ENCODE measurements around the gene MYT1.

DNA sequence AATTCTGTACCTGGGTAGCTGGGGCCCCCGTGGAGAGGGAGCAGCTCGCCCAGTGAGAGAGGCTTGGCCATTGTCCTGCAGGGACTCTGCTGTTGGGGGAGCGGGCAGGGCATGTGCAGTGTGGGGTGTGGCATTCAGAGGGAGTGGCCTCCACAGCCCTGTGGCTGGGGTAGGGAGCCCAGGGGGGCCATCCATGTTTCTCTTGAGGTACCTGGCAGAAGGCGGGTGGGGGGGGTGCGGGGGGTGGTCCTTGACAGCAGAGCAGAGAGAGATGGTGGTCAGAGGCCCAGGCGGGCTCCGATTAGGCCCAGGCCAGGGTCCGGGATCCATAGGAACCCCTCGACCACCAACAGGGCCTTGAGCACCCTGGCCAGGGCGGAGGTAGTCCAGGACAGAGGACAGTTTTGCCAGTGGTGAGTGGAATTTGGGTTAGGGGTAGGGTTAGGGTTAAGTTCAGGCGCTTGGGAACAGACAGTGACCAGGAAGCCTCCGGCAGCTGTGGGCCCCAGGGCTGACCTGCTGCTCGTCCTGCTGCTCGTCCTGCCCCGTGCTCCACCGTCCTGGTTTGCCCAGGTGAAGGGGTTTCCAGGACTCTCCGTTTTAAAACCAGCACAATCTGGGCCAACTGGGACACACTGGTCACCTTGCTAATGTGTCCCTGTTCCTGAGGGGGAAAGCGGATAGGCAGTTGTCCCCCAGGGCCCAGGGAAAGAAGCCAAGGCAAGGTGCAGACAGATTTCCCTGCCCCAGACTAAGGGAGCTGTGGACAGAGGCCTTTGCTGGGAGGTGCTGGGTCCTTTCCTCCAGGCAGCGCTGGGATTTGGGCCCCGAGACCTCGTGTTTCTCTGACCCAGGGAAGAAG is 24.8 kb upstream of the MYT1 start:
- no peak for TF ChIP-seq ZNF274 (IDR thresholded peaks at IDR 0.05; ENCODE audit: low read depth, low read length)
- TF ChIP-seq YY1 (IDR thresholded peaks at IDR 0.05; ENCODE audit: insufficient read depth, insufficient read length) = no peak
- no peak for TF ChIP-seq SUZ12 (IDR thresholded peaks at IDR 0.05; ENCODE audit: extremely low read depth, insufficient read depth, insufficient read length)
